K562 (cell line): ENCODE measurements around the gene NCR1. TPM values are rescaled to one million over a fixed set of nuclear protein-coding genes. Genes with fewer than 3 reads are reported as not detected.
"Not testable (repeated sequence)": the region's sequence is repeated elsewhere in the genome, so short reads cannot be mapped to it uniquely, and the experiment has no call there.

Source experiments
- ATAC-seq: fragments of 200-7000 bp; cut with Tn5 transposase; 3 replicates; pipeline ENCODE4 v1.9.1; 2020; ENCODE audit warnings: moderate library complexity
- BruUV-seq: library from RNA; stranded (reverse); fragments of 400-500 nt; replicated peaks from 2 replicates; lab custom pipeline; 2021; lab: Mats Ljungman, UMichigan
- CTCF ChIA-PET: fragments of 300-600 bp; formaldehyde crosslinking; extraction: SDS; loops from one replicate; lab custom pipeline; 2021; ENCODE audit warnings: low intra/inter-chr PET ratio; lab: Yijun Ruan, JAX
- POLR2A ChIA-PET: fragments of 300-600, 350-650 bp; sonication (Branson Sonifier 250); formaldehyde crosslinking; extraction: SDS; loops from one replicate; lab custom pipeline; 2021; ENCODE audit warnings: antibody characterized with exemption, inconsistent platforms; lab: Yijun Ruan, JAX
- DNase-seq, 4 experiments: peaks; one replicate each; pipeline versions ENCODE4 v3.0.0 to v3.0.0-alpha.2; 2011 to 2018; ENCODE audit warnings: low spot score in 3 of 4, mixed read lengths in 3 of 4; ENCODE audit errors: extremely low read depth in 1 of 4
- FAIRE-seq: peaks from 2 replicates; lab custom pipeline; 2011; peaks lifted over from hg19 to GRCh38; lab: Jason Lieb, UNC
- H2AFZ ChIP-seq: 2 replicates; pipeline ENCODE4 v1.6.0; 2011; ENCODE audit warnings: low read depth, low read length, control low read depth, inconsistent platforms
- H3K27ac ChIP-seq: fragments of 200-600 bp; 3 replicates; pipeline ENCODE4 v1.8.0; 2011; ENCODE audit warnings: low read depth, mild to moderate bottlenecking, control low read depth, inconsistent platforms, low read length, moderate library complexity, mixed read lengths; ENCODE audit errors: extremely low read depth
- H3K27me3 ChIP-seq, 2 experiments: fragments of 300-600 bp in 1 of 2; 2 replicates in 1 of 2; 3 replicates in 1 of 2; pipeline versions ENCODE4 v1.6.0 to v1.8.0; 2011; ENCODE audit warnings: inconsistent platforms in 2 of 2, low read length in 2 of 2, mild to moderate bottlenecking in 1 of 2, mixed read lengths in 1 of 2, moderate library complexity in 1 of 2; ENCODE audit not compliant: control insufficient read depth in 2 of 2, insufficient read depth in 2 of 2
- H3K36me3 ChIP-seq: fragments of 300-600 bp; 3 replicates; pipeline ENCODE4 v1.8.0; 2011; ENCODE audit warnings: mild to moderate bottlenecking, low read length, inconsistent platforms; ENCODE audit not compliant: control insufficient read depth, insufficient read depth
- H3K4me1 ChIP-seq, 2 experiments: fragments of 200-600 bp in 1 of 2; replicated peaks in 1 of 2; 2 replicates in 1 of 2; 3 replicates in 1 of 2; pipeline versions ENCODE4 v1.5.1 to v1.8.0; 2011; ENCODE audit warnings: inconsistent platforms in 2 of 2, low read length in 2 of 2, mild to moderate bottlenecking in 1 of 2, mixed read lengths in 1 of 2, moderate library complexity in 1 of 2; ENCODE audit not compliant: control insufficient read depth in 2 of 2, insufficient read depth in 2 of 2
- H3K4me2 ChIP-seq: 2 replicates; pipeline ENCODE4 v1.6.1; 2011; ENCODE audit warnings: low read length, control low read depth, inconsistent platforms, mixed read lengths; ENCODE audit not compliant: insufficient read depth
- H3K4me3 ChIP-seq: fragments of 200-600 bp; sonication (generic), shearing (Covaris generic); 2 replicates; pipeline ENCODE4 v1.5.1; 2016; ENCODE audit warnings: control low read depth, inconsistent platforms
- H3K79me2 ChIP-seq: fragments of 200-600 bp; 3 replicates; pipeline ENCODE4 v1.8.0; 2011; ENCODE audit warnings: low read length, inconsistent platforms; ENCODE audit not compliant: control insufficient read depth, insufficient read depth
- H3K9ac ChIP-seq, 2 experiments: 2 replicates each; pipeline versions ENCODE4 v1.6.0 to v1.6.1; 2011; ENCODE audit warnings: low read depth in 2 of 2, low read length in 2 of 2, control low read depth in 1 of 2, inconsistent platforms in 1 of 2, mild to moderate bottlenecking in 1 of 2, mixed read lengths in 1 of 2; ENCODE audit not compliant: insufficient read depth in 1 of 2
- H3K9me1 ChIP-seq: one replicate; pipeline ENCODE4 v1.6.0; 2011; ENCODE audit warnings: inconsistent platforms, mild to moderate bottlenecking, low read length, moderate library complexity; ENCODE audit not compliant: control insufficient read depth, insufficient read depth
- H3K9me3 ChIP-seq: replicated peaks from 2 replicates; pipeline ENCODE4 v1.5.1; 2011; ENCODE audit warnings: low read depth, low read length, inconsistent platforms; ENCODE audit not compliant: control insufficient read depth, insufficient read depth
- H4K20me1 ChIP-seq: replicated peaks from 2 replicates; pipeline ENCODE4 v1.6.1; 2011; ENCODE audit warnings: low read length, inconsistent platforms, mixed read lengths; ENCODE audit not compliant: control insufficient read depth, insufficient read depth
- ARID1B ChIP-seq: fragments of 450-650 bp; IDR thresholded peaks from 2 replicates; pipeline ENCODE4 v1.6.1; 2016; ENCODE audit warnings: antibody characterized with exemption, mild to moderate bottlenecking, inconsistent platforms
- ARID2 ChIP-seq: fragments of 450-650 bp; IDR thresholded peaks from 2 replicates; pipeline ENCODE4 v1.6.1; 2017; ENCODE audit warnings: antibody characterized with exemption, mild to moderate bottlenecking
- BRD4 ChIP-seq: fragments of 200-600 bp; sonication (generic); IDR thresholded peaks from 2 replicates; pipeline ENCODE4 v1.6.1; 2017; ENCODE audit warnings: inconsistent platforms
- KLF16 ChIP-seq: IDR thresholded peaks from 2 replicates; pipeline ENCODE4 v1.6.1; 2016; ENCODE audit warnings: antibody characterized with exemption
- LEF1 ChIP-seq: fragments of 450-650 bp; IDR thresholded peaks from 2 replicates; pipeline ENCODE4 v1.6.1; 2016; ENCODE audit warnings: mild to moderate bottlenecking
- SMC3 ChIP-seq: conservative IDR thresholded peaks from 2 replicates; pipeline ENCODE4 v1.6.1; 2011; ENCODE audit warnings: low read depth, low read length, improper control_type of control experiment; ENCODE audit not compliant: insufficient read depth
- SRSF1 ChIP-seq: fragments of 200-400 bp; formaldehyde crosslinking; IDR thresholded peaks from 2 replicates; pipeline ENCODE4 v1.6.1; 2017; ENCODE audit warnings: mild to moderate bottlenecking, low read depth, low read length, moderate library complexity
- SRSF7 ChIP-seq: fragments of 200-400 bp; formaldehyde crosslinking; optimal IDR thresholded peaks from 2 replicates; pipeline ENCODE3; 2017; ENCODE audit warnings: mild to moderate bottlenecking, low read depth, low read length
- TBL1XR1 ChIP-seq, 2 experiments: IDR thresholded peaks; 2 replicates each; pipeline ENCODE4 v1.6.1; 2012; ENCODE audit warnings: improper control_type of control experiment in 2 of 2, low read length in 2 of 2, mild to moderate bottlenecking in 1 of 2
- ZBTB12 ChIP-seq: fragments of 250-450 bp; sonication (Bioruptor Pico); IDR thresholded peaks from 2 replicates; pipeline ENCODE4 v1.4.0; 2020
- ZFP1 ChIP-seq: fragments of 450-650 bp; formaldehyde crosslinking; IDR thresholded peaks from 2 replicates; pipeline ENCODE4 v1.4.0; 2020; ENCODE audit warnings: mild to moderate bottlenecking, mixed read lengths
- WGBS: fragments of 100-300 bp; shearing (Covaris generic); methylation state at CpG from one replicate; pipeline ENCODE4 v1.1.6; 2016; ENCODE audit warnings: low coverage, mixed read lengths; ENCODE audit not compliant: insufficient coverage; ENCODE audit errors: missing lambda C conversion rate; 5-methylcytosine and 5-hydroxymethylcytosine counted together
- in situ Hi-C: fragments of 300-500 bp; cut with MboI; formaldehyde crosslinking; loops from 4 replicates; pipeline ENCODE4 v1.15.0; 2018; ENCODE audit warnings: inconsistent platforms, mixed read lengths
- intact Hi-C: fragments of 100-400 bp; cut with micrococcal nuclease; formaldehyde crosslinking; loops from 2 replicates; pipeline ENCODE4 v1.14.2; 2022
- polyA plus RNA-seq, 8 experiments: library from polyadenylated mRNA; depleted of rRNA in 4 of 8; stranded (reverse) in 5 of 8; unstranded in 3 of 8; fragments of >200 nt; fragmentation: Nextera tagmentation in 2 of 8; fragmentation: Illumina TruSeq in 1 of 8; extraction: Ambion mirVana in 2 of 8; extraction: Trizol in 1 of 8; gene quantifications; 2 replicates each; pipeline versions ENCODE4 v1.2.1 to v1.2.3, GENCODE V29; 2011 to 2014; ENCODE audit warnings: inconsistent platforms in 1 of 8, missing spikeins in 1 of 8
- total RNA-seq, 7 experiments: library from RNA; depleted of rRNA in 6 of 7; stranded (reverse); fragments of >200 nt in 6 of 7; fragmentation: Illumina TruSeq in 2 of 7; extraction: Trizol in 2 of 7; gene quantifications; 2 replicates each; pipeline versions ENCODE4 v1.2.1 to v1.2.3, GENCODE V29; 2011 to 2021; ENCODE audit warnings: low replicate concordance in 1 of 7
- TF ChIP-seq, protein P1 (sequence below): fragments of 450-650 bp; IDR thresholded peaks from one replicate; pipeline ENCODE4 v1.6.1; 2018; ENCODE audit warnings: mild to moderate bottlenecking, moderate library complexity; ENCODE audit not compliant: partially characterized antibody

NCR1 gene
- total and polyA plus RNA-seq, 9 of the 15 experiments (the other 6 are each of a cell fraction or from before 2014, with no cell fraction given): 0.25 to 3.1 (median 1.2) TPM

DNA sequence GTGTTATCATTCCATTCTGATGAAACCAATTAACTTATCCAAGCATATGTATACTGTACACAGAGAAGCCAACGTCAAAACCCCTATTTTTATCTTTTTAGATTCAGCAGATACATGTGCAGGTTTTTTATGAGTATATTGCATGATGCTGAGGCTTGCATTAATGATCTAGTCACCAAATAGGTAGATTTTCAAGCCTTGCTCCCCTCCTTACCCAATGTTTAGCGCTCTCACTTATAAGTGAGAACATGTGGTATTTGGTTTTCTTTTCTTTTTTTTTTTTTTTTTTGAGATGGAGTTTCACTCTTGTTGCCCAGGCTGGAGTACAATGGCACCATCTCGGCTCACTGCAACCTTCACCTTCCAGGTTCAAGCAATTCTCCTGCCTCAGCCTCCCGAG is 1.7 kb upstream of the NCR1 start:
- CTCF ChIA-PET, DNase-seq, intact Hi-C loops, H2AFZ ChIP-seq, BruUV-seq, H3K27ac ChIP-seq, in situ Hi-C loops, H3K9me3 ChIP-seq, ATAC-seq, POLR2A ChIA-PET, H3K4me3 ChIP-seq, H3K9me1 ChIP-seq, H3K4me2 ChIP-seq, H4K20me1 ChIP-seq, H3K9ac ChIP-seq, H3K27me3 ChIP-seq, H3K79me2 ChIP-seq, H3K36me3 ChIP-seq, FAIRE-seq: not testable (repeated sequence)
- 36% methylated on average over 3 of the region's 4 CpGs for WGBS
- H3K4me1 ChIP-seq: peaks cover 19 to 22% of the 10 kb centered on the region in 2 experiments; a peak in 4 of 5 replicates

- WGBS: 5% methylated on average over 5 of the region's 5 CpGs
- ChIA-PET POLR2A (interaction anchor here (0.9 to 1.6 kb wide), 2 partner anchors 9 to 278 kb away, joined by 3 to 4 read pairs; no protein-coding TSS in a partner anchor), CTCF (interaction anchor here (0.6 kb wide), 1 partner anchor 27 kb away, joined by 3 read pairs; no protein-coding TSS in a partner anchor)
- Histone ChIP-seq H3K4me1 (peaks cover 19 to 23% of the 10 kb centered on the region in 2 experiments; a peak in 4 of 5 replicates), H4K20me1 (no peaks in the 10 kb centered on the region), H3K9me1 (no peaks in the 10 kb centered on the region), H3K79me2 (no peaks in the 10 kb centered on the region), H3K9me3 (no peaks in the 10 kb centered on the region), H2AFZ (peak overlapping the region; percentile 91), H3K4me3 (0 out of 2 replicates have a peak overlapping the region, but pooled peaks have one; percentile 2), H3K36me3 (no peaks in the 10 kb centered on the region), H3K4me2 (peak overlapping the region; percentile 74), H3K27ac (peak overlapping the region; percentile 75), H3K27me3 (no peaks in the 10 kb centered on the region), H3K9ac (peak overlapping the region in 1 of 2 experiments; percentile 63; a peak in 2 of 4 replicates)
- peak; percentile 86 for FAIRE-seq
- peak in 1 of 4 experiments; percentile 77 for DNase-seq
- no TSS peak for BruUV-seq
- ATAC-seq: peak; percentile 58; the same call in 2 of the 3 replicates
- in situ Hi-C loops (no loop called here), intact Hi-C loops (no loop called here)
- TF ChIP-seq ZFP1: no peak
- no peak for TF ChIP-seq SRSF7
- 0 out of 2 replicates have a peak, but pooled peaks have one; percentile 35 for TF ChIP-seq KLF16
- no peak for TF ChIP-seq TBL1XR1 (IDR thresholded peaks at IDR 0.05; ENCODE audit: low read length in 2 of 2)
- no peak for TF ChIP-seq BRD4
- no peak for TF ChIP-seq ZBTB12
- TF ChIP-seq ARID2: no peak
- 0 out of 2 replicates have a peak, but pooled peaks have one; percentile 18 for TF ChIP-seq LEF1
- no peak for TF ChIP-seq SRSF1
- TF ChIP-seq ARID1B: peak; percentile 68
- TF ChIP-seq, protein P1, sequence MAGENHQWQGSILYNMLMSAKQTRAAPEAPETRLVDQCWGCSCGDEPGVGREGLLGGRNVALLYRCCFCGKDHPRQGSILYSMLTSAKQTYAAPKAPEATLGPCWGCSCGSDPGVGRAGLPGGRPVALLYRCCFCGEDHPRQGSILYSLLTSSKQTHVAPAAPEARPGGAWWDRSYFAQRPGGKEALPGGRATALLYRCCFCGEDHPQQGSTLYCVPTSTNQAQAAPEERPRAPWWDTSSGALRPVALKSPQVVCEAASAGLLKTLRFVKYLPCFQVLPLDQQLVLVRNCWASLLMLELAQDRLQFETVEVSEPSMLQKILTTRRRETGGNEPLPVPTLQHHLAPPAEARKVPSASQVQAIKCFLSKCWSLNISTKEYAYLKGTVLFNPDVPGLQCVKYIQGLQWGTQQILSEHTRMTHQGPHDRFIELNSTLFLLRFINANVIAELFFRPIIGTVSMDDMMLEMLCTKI: no peak
- no peak for TF ChIP-seq SMC3
Observed at GRCh38 chr19:54905421-54905802, 536 bp upstream of the NCR1 start.
